Mesendoderm (in vitro differentiated cells): ENCODE results near the gene RFC5. TPM values are rescaled to one million over a fixed set of nuclear protein-coding genes. Genes with fewer than 3 reads are reported as not detected.

ENCODE experiments used
- DNase-seq: peaks from one replicate; pipeline ENCODE4 v3.0.0; 2013
- H2AK5ac ChIP-seq: 2 replicates; pipeline ENCODE4 v1.6.1; 2013; ENCODE audit warnings: low read length, inconsistent platforms
- H2BK120ac ChIP-seq: 2 replicates; pipeline ENCODE4 v1.6.1; 2013; ENCODE audit warnings: low read depth, mild to moderate bottlenecking, low read length, moderate library complexity, mixed read lengths
- H2BK15ac ChIP-seq: replicated peaks from 2 replicates; pipeline ENCODE4 v1.6.1; 2013; ENCODE audit warnings: low read depth, mild to moderate bottlenecking, moderate library complexity
- H2BK5ac ChIP-seq: 2 replicates; pipeline ENCODE4 v1.6.1; 2013; ENCODE audit warnings: low read length, inconsistent platforms
- H3K18ac ChIP-seq: 2 replicates; pipeline ENCODE4 v1.6.1; 2013; ENCODE audit warnings: mild to moderate bottlenecking, low read length, mixed read lengths
- H3K23ac ChIP-seq: one replicate; pipeline ENCODE4 v1.6.1; 2013; ENCODE audit warnings: low read length
- H3K27ac ChIP-seq: 2 replicates; pipeline ENCODE4 v1.5.1; 2013; ENCODE audit warnings: low read depth, mild to moderate bottlenecking, inconsistent platforms, low read length, moderate library complexity
- H3K27me3 ChIP-seq: 2 replicates; pipeline ENCODE4 v1.6.1; 2013; ENCODE audit warnings: low read length, control low read depth, mild to moderate bottlenecking, inconsistent platforms; ENCODE audit not compliant: insufficient read depth, poor library complexity
- H3K36me3 ChIP-seq: 2 replicates; pipeline ENCODE4 v1.6.1; 2013; ENCODE audit warnings: low read length, inconsistent platforms; ENCODE audit not compliant: control insufficient read depth, insufficient read depth
- H3K4ac ChIP-seq: one replicate; pipeline ENCODE4 v1.6.1; 2013; ENCODE audit warnings: low read depth, mild to moderate bottlenecking, low read length, moderate library complexity
- H3K4me1 ChIP-seq: 2 replicates; pipeline ENCODE4 v1.6.1; 2013; ENCODE audit warnings: low read depth, low read length, inconsistent platforms; ENCODE audit not compliant: control insufficient read depth
- H3K4me2 ChIP-seq: 2 replicates; pipeline ENCODE4 v1.6.1; 2013; ENCODE audit warnings: low read length
- H3K4me3 ChIP-seq: 2 replicates; pipeline ENCODE4 v1.5.1; 2013; ENCODE audit warnings: mild to moderate bottlenecking, low read length
- H3K56ac ChIP-seq: one replicate; pipeline ENCODE4 v1.6.1; 2013; ENCODE audit warnings: low read length
- H3K79me1 ChIP-seq: 2 replicates; pipeline ENCODE4 v1.6.1; 2013; ENCODE audit warnings: low read length, inconsistent platforms
- H3K79me2 ChIP-seq: 2 replicates; pipeline ENCODE4 v1.6.1; 2013; ENCODE audit warnings: mild to moderate bottlenecking, low read length; ENCODE audit not compliant: control insufficient read depth, insufficient read depth
- H3K9ac ChIP-seq: 2 replicates; pipeline ENCODE4 v1.6.1; 2013; ENCODE audit warnings: low read length, inconsistent platforms
- H4K5ac ChIP-seq: one replicate; pipeline ENCODE4 v1.6.1; 2013; ENCODE audit warnings: low read length
- H4K8ac ChIP-seq: one replicate; pipeline ENCODE4 v1.6.1; 2013; ENCODE audit warnings: low read depth, mild to moderate bottlenecking, control low read depth, low read length, moderate library complexity
- WGBS: extraction: QIAGEN DNeasy Blood & Tissue Kit; methylation state at CpG from one replicate; pipeline ENCODE4 v1.1.7; 2013; ENCODE audit warnings: low lambda C conversion rate, missing lambda C conversion rate; ENCODE audit not compliant: insufficient coverage; ENCODE audit errors: extremely low coverage; 5-methylcytosine and 5-hydroxymethylcytosine counted together
- polyA plus RNA-seq, 2 experiments: library from polyadenylated mRNA; stranded (reverse); fragments of 200-250 nt; gene quantifications; one replicate each; pipeline ENCODE4 v1.2.3, GENCODE V29; 2013

RFC5 gene
- 40.7 TPM for polyA plus RNA-seq (2013, experiment 1 of 2)
- 42.2 TPM for polyA plus RNA-seq (2013, experiment 2 of 2)

GRCh38 chr12:118016424-118017264, at the start of gene RFC5:
RFC5 (plus strand) TSS chr12:118016703; CDS start chr12:118016828, 125 bp downstream.
- H3K4me1 ChIP-seq = peaks cover 5% of the 10 kb centered on the region
- H3K79me2 ChIP-seq = peaks cover 10% of the 10 kb centered on the region
- H3K4me3 ChIP-seq = peak within 1 kb of the TSS; percentile 92
- no peak within 1 kb of the TSS for H2BK15ac ChIP-seq
- H3K4ac ChIP-seq = no peak within 1 kb of the TSS
- peak; percentile 99 for DNase-seq
- H2AK5ac ChIP-seq = no peak within 1 kb of the TSS
- H3K18ac ChIP-seq = no peak within 1 kb of the TSS
- H3K9ac ChIP-seq = peak within 1 kb of the TSS; percentile 96
- H3K36me3 ChIP-seq = peaks cover 7% of the 10 kb centered on the region
- no peaks in the 10 kb centered on the region for H3K27me3 ChIP-seq
- no peak within 1 kb of the TSS for H3K23ac ChIP-seq
- no peak within 1 kb of the TSS for H2BK5ac ChIP-seq
- no peak within 1 kb of the TSS for H2BK120ac ChIP-seq
- H4K8ac ChIP-seq = no peak within 1 kb of the TSS
- H3K79me1 ChIP-seq = peaks cover 12% of the 10 kb centered on the region
- H4K5ac ChIP-seq = no peak within 1 kb of the TSS
- H3K56ac ChIP-seq = peak within 1 kb of the TSS; percentile 99
- H3K27ac ChIP-seq = no peak within 1 kb of the TSS
- no CpG with 5 or more reads among the region's 61 CpGs for WGBS
- peak within 1 kb of the TSS; percentile 99 for H3K4me2 ChIP-seq

- Histone ChIP-seq H3K4me3 (no peak overlapping the region), H3K27ac (no peak overlapping the region), H3K36me3 (no peaks in the 10 kb centered on the region), H3K23ac (no peak overlapping the region), H3K4me1 (no peaks in the 10 kb centered on the region), H3K4ac (no peak overlapping the region), H4K8ac (no peak overlapping the region), H3K56ac (no peak overlapping the region), H3K4me2 (no peak overlapping the region), H2BK5ac (no peak overlapping the region), H2BK120ac (no peak overlapping the region), H4K5ac (no peak overlapping the region), H3K27me3 (peaks cover 8% of the 10 kb centered on the region), H2AK5ac (no peak overlapping the region), H3K18ac (no peak overlapping the region), H2BK15ac (no peak overlapping the region), H3K79me2 (no peaks in the 10 kb centered on the region), H3K9ac (no peak overlapping the region), H3K79me1 (no peaks in the 10 kb centered on the region)
- WGBS = no CpG with 5 or more reads among the region's 4 CpGs
- DNase-seq = no peak
Observed at GRCh38 chr12:117967043-117967442, 49.5 kb upstream of the RFC5 start.

GRCh38 chr12:117967512-117967911, 49.0 kb upstream of the RFC5 start:
- Histone ChIP-seq H3K27ac (no peak overlapping the region), H3K36me3 (no peaks in the 10 kb centered on the region), H3K4me3 (no peak overlapping the region), H4K8ac (no peak overlapping the region), H3K18ac (no peak overlapping the region), H3K23ac (no peak overlapping the region), H4K5ac (no peak overlapping the region), H3K4me1 (no peaks in the 10 kb centered on the region), H2BK15ac (no peak overlapping the region), H3K4me2 (no peak overlapping the region), H2AK5ac (no peak overlapping the region), H3K27me3 (peaks cover 8% of the 10 kb centered on the region), H3K79me1 (no peaks in the 10 kb centered on the region), H3K56ac (no peak overlapping the region), H3K79me2 (no peaks in the 10 kb centered on the region), H2BK120ac (no peak overlapping the region), H3K9ac (no peak overlapping the region), H2BK5ac (no peak overlapping the region), H3K4ac (no peak overlapping the region)
- no peak for DNase-seq
- no CpG with 5 or more reads among the region's 12 CpGs for WGBS

GRCh38 chr12:117968151-117968789, 48.2 kb upstream of the RFC5 start:
- peak overlapping the region; percentile 47 for H3K4me3 ChIP-seq
- peaks cover 8% of the 10 kb centered on the region for H3K27me3 ChIP-seq
- no CpG with 5 or more reads among the region's 10 CpGs for WGBS
- H3K79me2 ChIP-seq = no peaks in the 10 kb centered on the region
- H3K36me3 ChIP-seq = no peaks in the 10 kb centered on the region
- no peaks in the 10 kb centered on the region for H3K4me1 ChIP-seq
- no peak overlapping the region for H2BK15ac ChIP-seq
- H3K27ac ChIP-seq = no peak overlapping the region
- H2BK5ac ChIP-seq = no peak overlapping the region
- H3K79me1 ChIP-seq = no peaks in the 10 kb centered on the region
- H3K18ac ChIP-seq = no peak overlapping the region
- H2BK120ac ChIP-seq = no peak overlapping the region
- no peak for DNase-seq
- H4K8ac ChIP-seq = no peak overlapping the region
- no peak overlapping the region for H2AK5ac ChIP-seq
- peak overlapping the region; percentile 78 for H3K56ac ChIP-seq
- no peak overlapping the region for H4K5ac ChIP-seq
- H3K23ac ChIP-seq = no peak overlapping the region
- H3K9ac ChIP-seq = peak overlapping the region; percentile 62
- no peak overlapping the region for H3K4ac ChIP-seq
- H3K4me2 ChIP-seq = peak overlapping the region; percentile 70

DNA sequence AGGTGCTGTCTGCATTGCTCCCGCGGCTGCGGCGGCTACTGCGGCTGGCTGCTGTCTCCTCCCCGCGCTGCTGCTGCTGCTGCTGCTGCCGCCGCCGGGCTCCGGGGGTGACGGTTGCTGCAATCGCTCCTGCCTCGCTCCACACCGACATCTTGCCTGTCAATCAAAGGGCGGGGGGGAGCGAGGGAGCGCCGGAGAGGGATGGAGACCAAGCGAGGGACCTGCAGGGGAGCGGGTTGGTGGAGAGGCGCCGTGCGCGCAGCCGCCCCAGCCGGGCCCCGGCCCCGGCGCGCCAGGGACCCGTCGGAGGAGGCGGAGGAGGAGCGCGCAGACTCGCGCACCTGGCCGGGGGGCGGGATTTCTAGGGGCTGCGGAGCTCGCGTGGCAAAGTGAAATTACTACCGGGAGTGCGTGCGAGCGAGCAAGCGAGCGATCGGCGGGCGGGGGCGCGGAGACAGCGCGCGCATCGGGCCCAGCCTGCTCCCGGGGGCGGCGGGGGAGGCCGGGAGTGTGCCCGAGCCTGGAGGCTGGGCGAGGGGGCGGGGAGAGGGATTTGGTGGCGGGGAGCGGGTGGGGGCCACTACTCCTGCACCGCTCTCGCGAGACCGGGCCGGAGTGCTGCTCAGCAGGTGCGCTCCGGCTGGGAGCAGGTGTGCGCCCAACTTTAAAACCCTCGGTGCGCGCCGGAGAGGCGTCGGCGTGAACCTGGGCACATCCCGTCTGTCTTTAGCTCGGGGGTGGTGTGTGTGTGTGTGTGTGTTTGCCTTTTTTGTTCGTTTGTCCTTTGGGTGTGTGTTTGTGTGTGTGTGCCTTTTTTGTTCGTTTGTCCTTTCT, 47.5 kb upstream of the RFC5 start, which contains the start of gene KSR2:
Gene KSR2 (minus strand): TSS at position 165 of the 834 bp plus-strand sequence. CDS start 735 bp downstream, outside the sequence.
- no peak within 1 kb of the TSS for H3K18ac ChIP-seq
- H3K4ac ChIP-seq = no peak within 1 kb of the TSS
- H2BK120ac ChIP-seq = no peak within 1 kb of the TSS
- H4K5ac ChIP-seq = no peak within 1 kb of the TSS
- H3K27me3 ChIP-seq = peaks cover 8% of the 10 kb centered on the region
- H2BK5ac ChIP-seq = no peak within 1 kb of the TSS
- H3K36me3 ChIP-seq = no peaks in the 10 kb centered on the region
- H3K4me1 ChIP-seq = no peaks in the 10 kb centered on the region
- no peak within 1 kb of the TSS for H3K27ac ChIP-seq
- H4K8ac ChIP-seq = no peak within 1 kb of the TSS
- no CpG with 5 or more reads among the region's 86 CpGs for WGBS
- no peak within 1 kb of the TSS for H2BK15ac ChIP-seq
- H3K79me2 ChIP-seq = no peaks in the 10 kb centered on the region
- peak within 1 kb of the TSS; percentile 62 for H3K9ac ChIP-seq
- peak within 1 kb of the TSS; percentile 81 for H3K56ac ChIP-seq
- H3K23ac ChIP-seq = no peak within 1 kb of the TSS
- no peak within 1 kb of the TSS for H2AK5ac ChIP-seq
- peak; percentile 92 for DNase-seq
- peak within 1 kb of the TSS; percentile 47 for H3K4me3 ChIP-seq
- H3K4me2 ChIP-seq = peak within 1 kb of the TSS; percentile 70
- no peaks in the 10 kb centered on the region for H3K79me1 ChIP-seq
